Colon (tissue), 2 donors: Measurements from ENCODE around the gene OR12D3.
"Not testable (repeated sequence)": the region's sequence is repeated elsewhere in the genome, so short reads cannot be mapped to it uniquely, and the experiment has no call there.

Experiments used
- FAIRE-seq: peaks from 2 replicates; lab custom pipeline; 2012; peaks lifted over from hg19 to GRCh38; lab: Jason Lieb, UNC
- donor health status: control.
- donor health status: control.

OR12D3 gene

GRCh38 chr6:29375191-29375590 is at the start of gene OR12D3:
TSS of gene OR12D3 (minus strand) at chr6:29375291. CDS start at chr6:29375287, 4 bp downstream.
- no peak for FAIRE-seq

GRCh38 chr6:29424575-29424974 is 49.5 kb upstream of the OR12D3 start:
- FAIRE-seq = no peak

GRCh38 chr6:29424168-29424567 is 49.1 kb upstream of the OR12D3 start:
- FAIRE-seq = no peak

DNA sequence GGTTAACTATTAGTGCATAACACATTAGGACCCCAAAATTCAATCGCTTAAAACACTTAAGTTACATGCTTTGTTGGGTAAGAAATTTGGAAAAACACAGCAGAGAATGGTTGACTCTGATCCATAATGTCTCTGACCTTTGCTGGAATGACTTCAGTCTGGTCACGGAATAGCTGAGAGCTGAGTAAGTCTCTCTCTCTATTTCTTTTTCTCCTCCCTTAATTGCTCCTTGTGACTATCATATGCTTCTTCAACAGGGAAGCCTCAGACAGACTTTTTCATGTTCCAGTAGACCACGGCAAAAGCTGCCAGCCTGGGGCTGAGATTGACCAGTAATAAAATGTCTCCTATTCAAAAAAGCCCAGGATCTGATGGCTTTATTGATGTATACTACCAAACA is 44.4 kb upstream of the OR12D3 start:
- FAIRE-seq = no peak

DNA sequence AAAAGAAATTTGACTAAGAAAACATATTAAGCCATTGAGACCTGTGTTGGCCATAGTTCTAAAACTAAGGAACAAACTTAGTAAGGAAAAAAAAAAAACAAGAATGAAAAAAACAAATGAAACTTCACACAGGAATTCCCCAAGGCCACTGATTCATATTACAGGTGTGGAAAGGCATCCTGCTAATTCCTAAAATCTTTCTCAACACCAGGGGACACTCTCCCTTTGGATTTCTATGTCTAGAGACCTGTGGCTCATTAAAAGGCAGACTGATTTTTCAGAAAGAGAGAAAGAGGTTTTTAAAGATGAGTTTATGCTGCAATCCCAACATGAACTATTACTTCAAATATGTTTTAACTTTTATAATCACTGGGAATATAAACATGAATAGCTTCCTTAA is 39.5 kb upstream of the OR12D3 start, which contains the start of gene OR12D1:
TSS of gene OR12D1 (plus strand) at position 341 of the 400 bp plus-strand sequence.
- FAIRE-seq = no peak

- FAIRE-seq = no peak
Measured at GRCh38 chr6:29403801-29404200, 28.7 kb upstream of the OR12D3 start.

- no peak for FAIRE-seq
Measured at GRCh38 chr6:29399525-29399924, 24.4 kb upstream of the OR12D3 start.

GRCh38 chr6:29395331-29395730 is 20.2 kb upstream of the OR12D3 start, which contains the start of gene OR12D2:
TSS of gene OR12D2 (plus strand) at chr6:29395631. CDS start at chr6:29396700, 1,069 bp downstream.
- FAIRE-seq = no peak

GRCh38 chr6:29388533-29388932 is 13.4 kb upstream of the OR12D3 start:
- FAIRE-seq = no peak

DNA sequence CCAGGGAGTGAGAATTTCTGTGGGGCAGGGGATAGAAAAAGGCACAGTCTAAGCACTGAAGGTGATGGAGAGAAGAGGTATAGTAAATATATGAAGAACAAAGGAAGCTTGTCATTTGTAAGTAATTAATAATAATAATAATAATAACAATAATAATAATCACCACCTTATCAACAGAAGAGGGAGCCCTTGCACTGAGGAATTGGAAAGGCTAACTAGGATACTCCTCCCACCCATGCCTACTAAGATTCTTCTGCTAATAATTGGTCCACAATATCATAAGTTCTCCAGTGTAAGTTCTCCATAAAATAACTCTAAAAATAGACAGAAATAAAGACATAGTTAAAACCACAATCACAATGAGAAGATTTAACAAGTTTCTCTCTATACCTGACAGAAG is 912 bp upstream of the OR12D3 start:
- FAIRE-seq = no peak

DNA sequence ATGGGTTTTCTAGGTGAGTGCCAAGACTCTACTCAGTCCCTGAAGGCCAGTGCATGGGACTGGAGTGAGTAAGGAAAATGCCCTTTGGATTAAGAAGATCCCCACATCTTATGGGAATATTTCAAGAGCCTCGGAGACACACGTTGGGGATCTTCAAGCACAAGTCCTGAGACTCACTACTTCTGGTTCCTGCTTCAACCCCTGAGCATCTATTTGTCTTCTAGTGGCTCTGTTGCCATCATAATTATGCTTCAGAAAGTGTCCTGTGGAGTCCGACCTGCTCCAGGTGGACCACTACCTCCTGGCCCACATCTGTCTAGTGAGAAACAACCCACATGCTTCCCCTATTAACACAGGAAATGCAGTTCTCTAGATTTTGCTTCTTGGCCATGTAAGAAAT is 6.3 kb downstream of the OR12D3 start, which contains the start of gene OR5V1:
TSS of gene OR5V1 (minus strand) at position 101 of the 400 bp plus-strand sequence. CDS start 12,670 bp downstream, outside the sequence.
- no peak for FAIRE-seq

DNA sequence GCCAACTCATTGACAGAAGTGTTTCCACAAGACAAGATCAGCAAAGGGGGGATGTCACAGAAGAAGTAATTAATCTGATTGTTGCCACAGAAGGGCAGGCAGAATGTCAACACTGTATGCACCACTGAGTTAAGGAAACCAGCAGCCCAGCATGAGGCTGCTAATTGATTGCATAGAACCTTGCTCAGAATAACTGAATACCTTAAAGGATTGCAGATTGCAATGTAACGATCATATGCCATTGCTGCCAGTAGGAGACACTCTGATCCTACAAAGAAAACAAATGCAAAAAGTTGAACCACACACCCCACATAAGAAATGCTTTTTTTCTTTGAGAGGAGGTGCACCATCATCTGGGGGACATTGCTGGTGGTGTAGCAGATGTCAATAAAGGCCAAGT is 19.5 kb downstream of the OR12D3 start:
- no peak for FAIRE-seq

DNA sequence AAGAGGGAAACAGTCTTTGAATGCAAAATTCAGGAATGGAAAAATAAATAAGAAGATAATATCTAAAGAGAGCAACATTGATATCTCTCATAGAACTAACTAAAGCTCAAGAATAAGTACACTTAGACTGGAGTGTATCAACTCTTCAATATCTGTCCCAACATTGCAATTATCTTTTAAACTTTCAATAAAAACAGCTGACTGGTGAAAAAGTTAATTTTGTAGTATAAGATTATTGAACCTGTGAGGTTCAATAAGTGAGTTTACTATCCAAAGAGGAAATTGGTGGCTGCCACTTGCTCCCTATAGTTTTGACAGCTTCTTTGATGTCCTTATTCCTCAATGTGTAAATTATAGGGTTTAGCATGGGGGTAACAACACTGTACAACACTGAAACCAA is 20.1 kb downstream of the OR12D3 start:
- FAIRE-seq = no peak

GRCh38 chr6:29349348-29349747 is 25.7 kb downstream of the OR12D3 start:
- not testable (repeated sequence) for FAIRE-seq

DNA sequence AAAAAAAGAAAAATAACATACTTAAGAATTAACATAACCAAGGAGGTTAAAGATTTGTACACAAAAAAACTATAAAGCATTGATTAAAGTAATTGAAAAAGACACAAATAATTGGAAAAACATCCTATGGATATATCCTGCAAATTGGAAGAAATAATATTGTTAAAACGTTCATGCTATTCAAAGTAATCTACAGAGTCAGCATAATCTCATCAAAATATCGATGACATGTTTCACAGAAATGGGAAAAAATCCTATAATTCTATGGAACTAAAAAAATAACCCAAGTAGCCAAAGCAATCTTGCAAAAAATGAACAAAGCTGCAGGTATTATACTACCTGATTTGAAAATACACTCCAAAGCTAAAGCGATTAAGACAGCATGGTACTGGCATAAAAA is 29.7 kb downstream of the OR12D3 start:
- FAIRE-seq = no peak

DNA sequence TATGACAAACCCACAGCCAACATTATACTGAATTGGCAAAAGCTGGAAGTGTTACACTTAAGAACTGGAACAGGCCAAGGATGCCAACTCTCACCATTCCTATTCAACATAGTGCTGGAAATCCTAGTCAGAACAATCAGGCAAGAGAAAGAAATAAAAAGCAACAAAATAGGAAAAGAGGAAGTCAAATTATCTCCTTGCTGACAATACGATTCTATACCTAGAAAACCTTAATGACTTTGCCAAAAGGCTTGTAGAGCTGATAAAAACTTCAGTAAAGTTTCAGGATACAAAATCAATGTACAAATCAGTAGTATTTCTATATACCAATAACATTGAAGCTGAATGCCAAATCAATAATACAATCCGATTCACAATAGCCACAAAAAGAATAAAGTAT is 38.8 kb downstream of the OR12D3 start:
- no peak for FAIRE-seq

DNA sequence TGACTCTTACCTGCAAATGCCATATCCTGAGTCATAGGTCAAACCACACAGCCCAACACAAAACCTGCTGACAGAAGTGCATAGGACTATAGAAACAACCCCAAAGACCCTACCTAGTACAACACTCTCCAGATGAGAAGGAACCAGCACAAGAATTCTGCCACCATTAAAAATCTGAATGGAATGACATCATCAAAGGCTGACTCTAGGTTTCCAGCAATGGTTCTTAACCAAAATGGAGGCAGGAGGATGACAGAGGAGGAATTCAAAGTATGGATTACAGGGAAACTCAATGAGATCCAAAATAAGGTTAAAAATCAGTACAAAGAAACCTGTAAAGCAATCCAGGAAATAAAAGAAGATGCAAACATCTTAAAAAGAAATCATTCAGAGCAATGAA is 42.4 kb downstream of the OR12D3 start:
- FAIRE-seq = no peak

DNA sequence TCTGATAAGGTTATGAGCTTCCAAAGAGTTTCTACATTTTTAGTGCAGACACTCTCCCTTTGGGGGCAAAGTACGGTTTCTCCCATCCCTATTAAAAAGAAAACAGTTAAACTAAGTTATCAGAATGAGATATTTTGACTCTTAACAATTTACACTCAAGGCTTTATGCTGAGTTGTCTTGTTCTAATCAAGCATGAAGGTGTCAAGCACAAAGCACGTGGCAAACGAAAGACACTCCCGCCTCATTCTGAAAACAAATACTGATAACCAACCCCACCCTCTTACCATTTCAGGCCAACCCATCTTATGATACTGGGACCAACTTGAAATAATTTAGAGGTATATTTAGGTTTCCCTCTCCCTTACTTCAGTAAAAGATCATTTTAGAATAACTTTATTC is 49.3 kb downstream of the OR12D3 start:
- FAIRE-seq = no peak
